GM12873 (cell line): Measurements from ENCODE around the gene CHRNE.

ENCODE experiments used
- TF ChIP-seq, protein P1 (sequence below): IDR thresholded peaks from 2 replicates; pipeline ENCODE4 v1.5.1; 2012; ENCODE audit warnings: low read depth, mild to moderate bottlenecking, moderate library complexity, low read length, control low read depth; ENCODE audit not compliant: insufficient read depth; ENCODE audit errors: missing control alignments

Gene CHRNE

DNA sequence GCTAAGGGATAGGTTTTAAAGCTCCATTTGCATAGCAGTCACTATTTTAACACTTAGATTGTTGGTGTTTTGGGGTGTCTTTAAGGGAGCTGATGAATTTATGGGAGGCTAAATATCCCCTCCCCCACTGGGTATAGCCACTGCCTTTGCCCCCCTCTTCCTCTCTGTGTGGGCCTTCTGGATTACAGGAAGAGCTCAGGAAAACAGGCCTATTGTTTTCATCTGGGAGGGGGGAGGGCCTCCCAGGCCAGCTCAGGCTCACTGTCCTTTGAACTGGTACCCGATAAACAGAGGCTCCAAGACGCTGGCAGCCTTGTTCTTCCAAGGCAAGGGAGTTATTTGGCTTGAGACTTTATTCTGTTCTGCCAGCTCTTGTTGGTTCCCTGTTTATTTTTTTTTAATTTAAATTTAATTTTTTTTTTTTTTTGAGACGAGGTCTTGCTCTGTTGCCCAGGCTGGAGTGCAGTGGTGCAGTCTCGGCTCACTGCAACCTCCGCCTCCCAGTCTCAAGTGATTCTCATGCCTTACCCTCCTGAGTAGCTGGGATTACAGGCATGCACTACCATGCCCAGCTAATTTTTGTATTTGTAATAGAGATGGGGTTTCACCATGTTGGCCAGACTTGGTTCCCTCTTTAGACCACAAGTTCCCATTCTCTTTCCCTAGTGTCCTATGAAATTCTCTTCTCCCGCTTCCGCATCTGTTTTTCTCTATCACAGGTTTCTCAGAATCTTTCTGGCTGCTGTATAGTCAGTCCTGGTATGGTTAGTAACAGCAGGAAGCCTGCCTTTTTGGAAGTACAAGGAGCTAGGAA, 44.6 kb downstream of the CHRNE start:
- TF ChIP-seq, protein P1, sequence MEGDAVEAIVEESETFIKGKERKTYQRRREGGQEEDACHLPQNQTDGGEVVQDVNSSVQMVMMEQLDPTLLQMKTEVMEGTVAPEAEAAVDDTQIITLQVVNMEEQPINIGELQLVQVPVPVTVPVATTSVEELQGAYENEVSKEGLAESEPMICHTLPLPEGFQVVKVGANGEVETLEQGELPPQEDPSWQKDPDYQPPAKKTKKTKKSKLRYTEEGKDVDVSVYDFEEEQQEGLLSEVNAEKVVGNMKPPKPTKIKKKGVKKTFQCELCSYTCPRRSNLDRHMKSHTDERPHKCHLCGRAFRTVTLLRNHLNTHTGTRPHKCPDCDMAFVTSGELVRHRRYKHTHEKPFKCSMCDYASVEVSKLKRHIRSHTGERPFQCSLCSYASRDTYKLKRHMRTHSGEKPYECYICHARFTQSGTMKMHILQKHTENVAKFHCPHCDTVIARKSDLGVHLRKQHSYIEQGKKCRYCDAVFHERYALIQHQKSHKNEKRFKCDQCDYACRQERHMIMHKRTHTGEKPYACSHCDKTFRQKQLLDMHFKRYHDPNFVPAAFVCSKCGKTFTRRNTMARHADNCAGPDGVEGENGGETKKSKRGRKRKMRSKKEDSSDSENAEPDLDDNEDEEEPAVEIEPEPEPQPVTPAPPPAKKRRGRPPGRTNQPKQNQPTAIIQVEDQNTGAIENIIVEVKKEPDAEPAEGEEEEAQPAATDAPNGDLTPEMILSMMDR, result no peak

DNA sequence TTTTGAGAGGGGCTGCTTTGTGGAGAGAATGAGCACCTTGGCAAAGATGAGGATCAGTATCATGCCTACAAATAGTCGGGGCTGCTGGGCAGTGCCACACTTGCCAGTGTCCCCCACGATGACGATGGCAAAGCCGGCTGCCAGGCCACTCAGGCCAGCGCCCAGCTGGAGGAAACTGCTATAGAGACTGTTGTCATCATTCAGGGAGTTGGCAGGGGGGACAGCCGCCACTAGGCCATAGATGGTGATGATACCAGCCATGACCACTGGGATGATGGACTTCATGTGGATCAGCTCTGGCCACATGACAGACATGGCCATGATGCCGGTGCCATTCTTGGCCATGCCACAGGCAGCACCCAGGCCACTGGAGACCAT, 46.0 kb downstream of the CHRNE start:
- TF ChIP-seq, protein P1, result no peak

DNA sequence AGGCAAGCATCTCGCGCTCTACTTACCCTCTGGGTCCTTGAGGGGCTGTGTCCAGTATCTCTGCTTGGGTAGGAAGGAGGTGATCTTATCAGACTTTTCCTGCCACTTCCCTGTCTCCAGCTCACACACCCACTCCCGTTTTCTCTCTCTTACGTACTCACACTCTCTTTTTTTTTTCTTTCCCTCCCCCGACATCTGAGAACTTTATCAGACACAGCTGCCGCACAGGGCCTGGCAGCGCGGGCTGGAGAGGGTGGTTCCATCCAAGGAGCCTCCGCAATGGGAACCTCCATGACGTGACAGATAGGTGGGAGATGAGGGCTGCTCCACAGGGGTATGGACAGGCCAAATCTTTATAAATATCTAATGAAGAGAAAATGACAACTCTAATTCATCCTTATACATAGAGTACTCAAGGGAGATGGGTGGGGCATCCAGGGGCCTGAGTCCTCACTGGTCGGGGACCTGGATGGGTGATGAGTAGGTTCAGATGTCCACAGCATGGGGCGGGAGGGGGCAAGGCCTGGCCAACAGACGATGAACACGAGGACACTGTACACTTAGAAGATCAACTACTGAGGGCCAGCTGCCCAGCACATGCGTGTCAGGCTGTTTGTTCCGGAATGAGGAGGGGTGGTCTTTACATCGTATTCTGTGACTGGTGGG, 46.5 kb downstream of the CHRNE start:
- TF ChIP-seq, protein P1, result no peak

- TF ChIP-seq, protein P1, result no peak
These were observed 48.7 kb downstream of the CHRNE start for GRCh38 chr17:4854111-4854681.

- TF ChIP-seq, protein P1, result no peak
These were observed 49.7 kb downstream of the CHRNE start for GRCh38 chr17:4853208-4853671.

DNA sequence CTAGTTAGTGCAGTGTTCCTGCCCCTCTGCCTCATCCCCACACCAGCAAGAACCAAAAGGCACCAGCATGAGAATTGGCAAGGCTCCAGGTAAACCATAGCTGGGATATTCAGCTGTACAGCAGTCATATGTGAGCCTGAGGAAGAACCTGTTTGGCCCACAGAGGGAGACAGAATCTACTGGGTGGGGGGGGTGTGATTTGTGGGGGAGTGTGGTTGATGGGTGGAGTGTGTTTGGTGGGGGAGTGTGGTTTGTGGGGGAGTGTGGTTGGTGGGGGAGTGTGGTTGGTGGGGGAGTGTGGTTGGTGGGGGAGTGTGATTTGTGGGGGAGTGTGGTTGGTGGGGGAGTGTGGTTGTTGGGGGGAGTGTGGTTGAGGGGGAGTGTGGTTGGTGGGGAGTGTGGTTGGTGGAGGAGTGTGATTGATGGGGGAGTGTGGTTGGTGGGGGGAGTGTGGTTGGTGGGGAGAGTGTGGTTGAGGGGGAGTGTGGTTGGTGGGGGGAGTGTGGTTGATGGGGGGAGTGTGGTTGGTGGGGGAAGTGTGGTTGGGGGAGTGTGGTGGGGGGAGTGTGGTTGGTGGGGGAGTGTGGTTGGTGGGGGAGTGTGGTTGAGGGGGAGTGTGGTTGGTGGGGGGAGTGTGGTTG, 50.2 kb downstream of the CHRNE start:
- TF ChIP-seq, protein P1, result no peak

GRCh38 chr17:4851084-4851483, 51.8 kb downstream of the CHRNE start:
- TF ChIP-seq, protein P1, result no peak
